Measurements from ENCODE around the gene RTEL1. TPM values are rescaled to one million over a fixed set of nuclear protein-coding genes. Genes with fewer than 3 reads are reported as not detected.

RTEL1 gene
- total and polyA plus RNA-seq, 2 donors (not counting 1 experiment from before 2014, with no cell fraction given) = 15.1 to 32.6 TPM

DNA sequence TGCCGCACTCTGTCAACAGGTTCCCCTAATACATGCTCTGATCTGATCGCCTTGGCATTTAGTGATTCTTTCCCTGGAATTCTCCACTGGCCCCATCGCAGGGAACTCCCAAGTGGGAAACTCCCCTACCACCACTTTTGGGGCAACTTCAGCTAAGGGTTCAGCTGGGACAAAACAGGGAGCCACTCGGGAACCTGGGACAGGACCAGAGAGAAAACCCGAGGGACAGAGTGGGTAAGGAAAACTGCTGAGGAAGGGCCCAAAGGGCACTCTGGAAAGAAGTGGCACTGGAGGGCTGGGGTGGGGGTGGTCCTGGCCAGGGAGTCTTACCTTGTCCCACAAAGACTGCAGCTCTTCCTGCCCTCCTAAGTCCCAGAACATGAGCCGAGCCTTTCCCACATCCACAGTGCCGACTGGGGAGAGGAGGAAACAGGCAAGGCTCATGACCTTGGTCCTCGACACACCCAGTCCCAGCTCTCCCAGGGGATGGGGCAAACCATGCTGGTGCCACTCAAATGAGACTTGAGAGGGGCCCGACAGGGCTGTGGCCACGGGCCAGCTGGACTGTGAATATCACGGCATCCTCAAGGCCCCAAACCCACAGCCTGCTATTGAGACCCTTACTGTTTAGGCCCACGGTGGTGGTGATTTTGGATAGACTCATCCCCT lies 48.0 kb downstream of the RTEL1 start:
- peak; percentile 9 for DNase-seq
- peak overlapping the region; percentile 76 for H3K9ac ChIP-seq (ENCODE audit: low read length)
- no peaks in the 10 kb centered on the region for H3K9me3 Mint-ChIP-seq (ENCODE audit: insufficient read depth)
- no peak for ATAC-seq (ENCODE audit: low read depth)
- peak overlapping the region; percentile 94 for H3K4me2 ChIP-seq (replicated peaks; ENCODE audit: low read depth, low read length, poor library complexity, severe bottlenecking)
- no peaks in the 10 kb centered on the region for H3K9me3 ChIP-seq (ENCODE audit: control extremely low read depth in 1 of 3, control insufficient read depth in 2 of 3, insufficient read depth in 1 of 3, low read length in 2 of 3)
- no peak for TF ChIP-seq EZH2 (IDR thresholded peaks at IDR 0.05; ENCODE audit: borderline replicate concordance, insufficient read depth, low read depth, low read length, poor library complexity, severe bottlenecking)
- TF ChIP-seq, protein P1, sequence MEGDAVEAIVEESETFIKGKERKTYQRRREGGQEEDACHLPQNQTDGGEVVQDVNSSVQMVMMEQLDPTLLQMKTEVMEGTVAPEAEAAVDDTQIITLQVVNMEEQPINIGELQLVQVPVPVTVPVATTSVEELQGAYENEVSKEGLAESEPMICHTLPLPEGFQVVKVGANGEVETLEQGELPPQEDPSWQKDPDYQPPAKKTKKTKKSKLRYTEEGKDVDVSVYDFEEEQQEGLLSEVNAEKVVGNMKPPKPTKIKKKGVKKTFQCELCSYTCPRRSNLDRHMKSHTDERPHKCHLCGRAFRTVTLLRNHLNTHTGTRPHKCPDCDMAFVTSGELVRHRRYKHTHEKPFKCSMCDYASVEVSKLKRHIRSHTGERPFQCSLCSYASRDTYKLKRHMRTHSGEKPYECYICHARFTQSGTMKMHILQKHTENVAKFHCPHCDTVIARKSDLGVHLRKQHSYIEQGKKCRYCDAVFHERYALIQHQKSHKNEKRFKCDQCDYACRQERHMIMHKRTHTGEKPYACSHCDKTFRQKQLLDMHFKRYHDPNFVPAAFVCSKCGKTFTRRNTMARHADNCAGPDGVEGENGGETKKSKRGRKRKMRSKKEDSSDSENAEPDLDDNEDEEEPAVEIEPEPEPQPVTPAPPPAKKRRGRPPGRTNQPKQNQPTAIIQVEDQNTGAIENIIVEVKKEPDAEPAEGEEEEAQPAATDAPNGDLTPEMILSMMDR (IDR thresholded peaks at IDR 0.05) = no peak
- H3K27me3 Mint-ChIP-seq = no peaks in the 10 kb centered on the region
- peaks cover under 1 to 41% of the 10 kb centered on the region in 2 experiments for H3K36me3 ChIP-seq (replicated peaks in 1 of 2; ENCODE audit: control extremely low read depth in 1 of 2, control insufficient read depth in 1 of 2, extremely low read depth in 1 of 2, insufficient read depth in 2 of 2, low read length in 1 of 2)
- WGBS (ENCODE audit: insufficient coverage) = 93% methylated on average over 8 of the region's 12 CpGs
- POLR2A ChIA-PET = no interaction called here
- peaks cover 31% of the 10 kb centered on the region for H3K4me1 Mint-ChIP-seq
- H2AFZ ChIP-seq (ENCODE audit: insufficient read depth, low read depth, low read length, poor library complexity, severe bottlenecking) = no peak overlapping the region
- CTCF ChIA-PET = interaction anchor here (1.0 to 2.1 kb wide), 4 partner anchors 13 to 169 kb away, joined by 3 to 5 read pairs (median 3); partner anchors contain the start of genes LIME1, PTK6 and TPD52L2
- H3K4me1 ChIP-seq (ENCODE audit: control insufficient read depth in 2 of 2, insufficient read depth in 2 of 2, low read length in 2 of 2) = peaks cover 21 to 28% of the 10 kb centered on the region in 2 donors
- H4K20me1 ChIP-seq (ENCODE audit: control insufficient read depth, insufficient read depth, low read length, poor library complexity, severe bottlenecking) = peaks cover 81% of the 10 kb centered on the region
- H3K27me3 ChIP-seq (replicated peaks in 1 of 4; ENCODE audit: control extremely low read depth in 1 of 4, control insufficient read depth in 3 of 4, insufficient read depth in 4 of 4, low read length in 3 of 4) = no peaks in the 10 kb centered on the region
- peak overlapping the region in 2 of 5 experiments; percentile 66 to 80 for H3K4me3 ChIP-seq (ENCODE audit: control extremely low read depth in 1 of 5, extremely low read depth in 1 of 5, insufficient read depth in 1 of 5, low read depth in 2 of 5, low read length in 4 of 5)
- peak overlapping the region; percentile 55 to 85 for H3K27ac ChIP-seq (ENCODE audit: low read length in 2 of 2)
- peak overlapping the region; percentile 87 for H3K4me3 Mint-ChIP-seq
- intact Hi-C loops (cut with micrococcal nuclease) = loop anchor here (5.0 kb wide), 1 partner anchor 356 kb away; the partner anchor contains the start of gene TCEA2
- peaks cover 92% of the 10 kb centered on the region for H3K79me2 ChIP-seq (ENCODE audit: control insufficient read depth, insufficient read depth, low read length)
- peak overlapping the region; percentile 84 for H3K27ac Mint-ChIP-seq
